CD4-positive, alpha-beta T cell treated with Interleukin-4 for 4 hours (primary cell): ENCODE results near the gene VPS51.
"Not testable (repeated sequence)": the region's sequence is repeated elsewhere in the genome, so short reads cannot be mapped to it uniquely, and the experiment has no call there.

Experiments
- DNase-seq: peaks from one replicate; pipeline ENCODE4 v3.0.0-alpha.2; 2020

VPS51 gene

DNA sequence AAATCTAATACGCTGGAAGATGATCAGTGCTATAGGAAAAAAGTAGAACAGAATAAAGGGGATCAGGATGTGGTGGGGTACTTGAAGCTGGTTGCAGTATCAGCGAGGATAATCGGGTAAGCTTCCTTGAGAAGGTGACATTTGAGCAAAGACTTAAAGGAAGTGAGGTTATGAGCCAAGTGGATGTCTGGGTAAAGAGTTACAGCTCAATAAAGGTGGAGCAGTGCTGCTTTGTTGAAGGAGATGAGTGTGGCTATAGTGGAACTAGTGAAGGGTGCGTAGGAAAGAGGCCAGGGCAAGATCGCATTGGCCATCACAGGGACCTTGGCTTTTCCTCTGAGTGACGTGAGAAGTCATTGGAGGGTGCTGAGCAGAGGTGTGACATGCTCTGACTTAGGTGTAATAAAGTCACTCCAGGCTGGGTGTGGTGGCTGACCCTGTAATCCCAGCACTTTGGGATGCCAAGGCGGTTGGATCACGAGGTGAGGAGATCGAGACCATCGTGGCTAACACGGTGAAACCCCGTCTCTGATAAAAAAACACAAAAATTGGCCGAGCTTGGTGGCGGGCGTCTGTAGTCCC is 40.6 kb downstream of the VPS51 start:
- DNase-seq, result no peak

- DNase-seq, result no peak
These were observed 46.0 kb downstream of the VPS51 start for GRCh38 chr11:65141896-65142494.

DNA sequence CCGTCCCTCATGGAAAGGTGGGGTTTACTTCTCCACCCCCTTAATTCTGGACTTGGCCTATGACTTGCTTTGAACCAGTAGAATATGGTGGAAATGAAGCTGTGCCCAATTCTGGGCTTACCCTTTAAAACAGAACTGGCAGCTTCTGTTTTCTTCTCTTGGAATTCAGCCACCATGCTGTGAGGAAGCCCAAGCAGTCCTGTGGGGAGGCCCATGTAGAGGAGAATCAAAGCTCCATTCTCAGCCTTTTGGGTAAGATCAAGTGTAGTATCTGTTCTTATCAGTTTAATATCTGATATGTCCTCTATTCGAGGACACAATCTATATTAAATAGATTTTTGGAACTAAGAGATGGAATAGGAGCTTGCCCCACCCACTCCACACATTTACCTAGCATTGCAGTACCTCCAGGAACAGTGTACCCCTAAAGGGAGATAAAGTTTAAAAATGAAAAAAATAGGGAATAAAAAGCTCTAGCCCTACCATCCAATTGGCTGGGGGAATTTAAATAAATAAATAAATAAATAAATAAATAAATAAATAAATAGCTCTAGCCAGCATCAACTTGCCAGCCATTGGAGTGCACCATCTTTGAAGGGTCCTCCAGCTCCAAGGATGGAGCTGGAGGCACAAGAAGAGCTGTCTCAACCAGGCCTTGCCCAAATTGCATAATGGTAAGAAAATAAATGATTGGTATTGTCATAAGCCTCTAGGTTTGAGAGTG is 51.5 kb downstream of the VPS51 start:
- no peak for DNase-seq

GRCh38 chr11:65148657-65149056 is 52.6 kb downstream of the VPS51 start:
- DNase-seq, result no peak

DNA sequence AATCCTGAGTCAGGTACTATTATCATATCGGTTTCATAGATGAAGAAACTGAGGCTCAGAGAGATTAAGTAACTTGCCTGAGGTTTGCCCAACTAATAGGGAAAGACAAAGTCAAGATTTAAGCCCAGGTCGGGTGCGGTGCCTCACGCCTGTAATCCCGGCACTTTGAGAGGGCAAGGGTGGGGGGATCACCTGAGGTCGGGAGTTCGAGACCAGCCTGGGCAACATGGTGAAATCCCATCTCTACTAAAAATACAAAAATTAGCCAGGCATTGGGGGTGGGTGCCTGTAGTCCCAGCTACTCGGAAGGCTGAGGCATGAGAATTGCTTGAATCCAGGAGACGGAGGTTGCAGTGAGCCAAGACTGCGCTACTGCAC is 54.1 kb downstream of the VPS51 start:
- not testable (repeated sequence) for DNase-seq

DNA sequence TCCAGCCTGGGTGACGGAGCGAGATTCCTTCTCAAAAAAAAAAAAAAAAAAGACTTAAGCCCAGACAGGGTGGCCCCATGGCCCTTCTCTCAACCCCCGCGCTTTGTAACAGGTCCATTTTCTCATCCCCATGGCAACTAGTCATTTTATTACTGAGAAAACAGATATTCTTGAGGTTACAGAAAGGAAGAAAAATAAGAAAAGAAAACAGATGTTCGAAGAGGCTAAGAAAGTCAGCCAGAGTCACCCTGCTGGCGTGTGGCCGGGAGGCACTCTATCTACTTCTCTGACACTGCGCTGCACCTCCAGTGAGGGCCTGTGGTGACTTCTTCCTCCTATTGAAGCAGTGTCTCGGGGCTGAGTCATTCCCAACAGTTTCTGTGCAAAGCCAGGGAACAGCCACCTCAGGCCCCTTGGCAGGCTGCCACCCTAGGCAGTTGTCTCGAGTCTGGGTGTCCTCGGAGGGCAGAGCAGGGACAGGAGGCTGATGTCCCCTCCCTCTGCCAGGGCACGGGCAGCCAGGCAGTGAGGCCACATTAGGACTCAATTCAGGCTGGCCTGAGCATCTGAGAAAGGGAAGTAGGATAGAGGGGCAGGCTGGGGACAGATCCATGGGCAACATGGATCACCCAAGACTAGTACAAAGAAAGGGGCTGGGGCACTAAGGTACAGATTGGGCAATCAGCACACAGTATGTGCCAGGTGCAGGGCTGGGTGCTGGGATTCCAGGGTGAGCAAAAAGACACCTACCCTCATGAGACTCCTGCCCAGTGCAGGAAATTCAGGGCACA is 54.7 kb downstream of the VPS51 start:
- peak; percentile 26 for DNase-seq

DNA sequence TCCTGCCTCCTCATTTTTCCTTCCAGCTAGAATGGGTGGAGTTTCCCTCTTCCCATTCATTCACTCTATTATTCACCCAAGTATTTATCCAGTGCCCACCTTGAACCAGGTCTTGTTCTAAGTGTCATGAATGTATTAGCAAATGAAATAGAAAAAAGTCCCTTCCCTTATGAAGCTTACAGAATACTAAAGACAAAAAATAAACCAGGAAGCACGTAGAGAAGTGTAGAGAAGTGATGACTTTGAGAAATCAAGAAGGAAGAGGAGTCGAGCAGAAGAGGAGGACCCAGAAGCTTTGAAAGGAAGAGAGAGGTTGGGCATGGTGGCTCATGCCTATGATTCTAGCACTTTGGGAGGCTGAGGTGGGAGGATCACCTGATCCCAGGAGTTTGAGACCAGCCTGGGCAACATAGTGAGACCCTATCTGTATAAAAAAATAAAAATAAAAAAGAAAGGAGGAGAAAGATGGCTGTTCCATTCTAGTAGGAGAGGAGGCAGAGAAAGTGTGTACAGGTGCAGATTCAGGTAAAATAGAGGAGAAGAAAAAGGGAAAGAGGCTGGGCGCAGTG is 55.4 kb downstream of the VPS51 start:
- no peak for DNase-seq

DNA sequence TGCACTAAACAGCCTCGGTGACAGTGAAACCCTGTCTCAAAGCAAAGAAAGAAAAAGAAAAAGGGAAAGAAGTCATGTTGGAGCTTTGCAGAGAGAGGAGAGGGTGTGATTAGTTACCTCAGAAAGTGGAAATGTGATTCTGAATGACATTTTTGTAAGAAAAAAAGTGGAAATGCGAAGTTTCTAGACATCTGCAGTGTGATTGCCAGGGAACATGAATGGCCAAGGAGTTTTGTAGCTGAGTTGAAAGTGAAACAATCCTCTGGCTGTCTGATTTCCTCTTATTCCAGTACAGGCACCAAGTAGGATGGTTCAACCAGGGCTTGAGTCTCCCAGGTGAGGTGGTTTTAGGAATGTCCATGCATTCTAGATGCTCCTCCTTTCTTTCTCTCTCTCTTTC is 56.1 kb downstream of the VPS51 start:
- no peak for DNase-seq

DNA sequence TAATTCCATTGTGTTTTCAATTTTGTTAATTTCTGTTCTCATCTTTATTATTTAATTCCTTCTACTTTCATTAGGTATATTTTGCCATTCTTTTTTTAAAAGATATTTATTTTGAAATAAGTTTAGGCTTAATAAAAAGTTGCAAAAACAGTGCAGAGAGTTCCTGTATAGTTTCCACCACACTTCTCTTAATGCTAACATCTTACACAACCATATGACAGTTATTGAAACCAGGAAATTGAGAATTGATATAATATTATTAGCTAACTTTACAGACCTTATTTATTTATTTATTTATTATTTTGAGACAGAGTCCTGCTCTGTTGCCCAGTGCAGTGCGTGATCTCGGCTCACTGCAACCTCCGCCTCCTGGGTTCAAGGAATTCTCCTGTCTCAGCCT is 60.2 kb downstream of the VPS51 start:
- DNase-seq, result no peak

- DNase-seq, result no peak
These were observed 60.9 kb downstream of the VPS51 start for GRCh38 chr11:65156926-65157325.

DNA sequence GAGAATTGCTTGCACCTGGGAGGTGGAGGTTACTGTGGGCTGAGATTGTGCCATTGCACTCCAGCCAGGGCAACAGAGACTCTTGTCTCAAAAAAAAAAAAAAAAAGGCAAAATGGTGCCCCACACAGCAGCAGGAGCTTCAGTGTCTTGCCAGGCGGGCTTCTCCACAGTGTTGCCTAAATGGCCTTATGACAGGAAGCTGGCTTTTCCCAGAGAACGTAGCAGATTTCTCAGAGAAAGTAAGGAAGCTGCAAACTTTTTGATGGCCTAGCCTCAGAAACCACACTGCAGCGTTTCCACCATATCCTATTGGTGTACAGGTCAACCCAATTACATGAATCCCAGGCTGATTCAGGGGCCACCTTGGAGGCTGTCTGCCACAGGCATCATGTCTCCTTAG is 61.3 kb downstream of the VPS51 start:
- DNase-seq, result no peak

- no peak for DNase-seq
These were observed 63.0 kb downstream of the VPS51 start for GRCh38 chr11:65159012-65159411.

DNA sequence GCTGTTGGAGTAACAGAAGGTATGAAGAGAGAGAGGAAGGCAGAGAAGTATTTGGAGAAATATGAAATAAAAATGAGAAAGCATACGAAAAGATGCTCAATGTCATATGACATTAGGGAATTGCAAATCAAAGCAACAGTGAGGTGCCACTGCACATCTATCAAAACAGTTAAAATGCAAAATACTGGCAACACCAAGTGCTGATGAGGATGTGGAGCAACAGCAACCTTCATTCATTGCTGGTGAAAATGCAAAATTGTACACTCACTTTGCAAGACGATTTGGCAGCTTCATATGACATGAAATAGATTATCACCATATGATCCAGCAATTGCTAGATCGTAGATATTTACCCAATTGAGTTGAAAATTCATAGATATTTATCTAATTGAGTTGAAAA is 64.6 kb downstream of the VPS51 start:
- no peak for DNase-seq
